ENCODE data around the gene DUOX2. TPM values are rescaled to one million over a fixed set of nuclear protein-coding genes. Genes with fewer than 3 reads are reported as not detected.

The DUOX2 gene
- total RNA-seq, 1 experiment from 2014 or later: 0.08 TPM

DNA sequence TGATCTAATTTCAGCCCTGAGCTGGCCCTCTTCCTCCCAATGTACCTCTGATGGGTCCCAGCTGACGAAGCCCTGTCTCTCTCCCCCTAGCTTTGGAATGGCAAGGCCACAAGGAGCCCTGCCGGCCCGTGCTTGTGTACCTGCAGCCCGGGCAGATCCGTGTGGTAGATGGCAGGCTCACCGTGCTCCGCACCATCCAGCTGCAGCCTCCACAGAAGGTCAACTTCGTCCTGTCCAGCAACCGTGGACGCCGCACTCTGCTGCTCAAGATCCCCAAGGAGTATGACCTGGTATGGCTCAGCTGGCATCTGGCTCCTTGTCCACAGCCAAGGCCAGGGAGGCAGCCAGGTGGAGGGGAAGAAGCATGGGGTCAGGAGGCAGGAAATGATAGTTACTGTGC, 30.0 kb upstream of the DUOX2 start:
- Histone ChIP-seq H3K27ac (ENCODE audit: low read length) (no peak overlapping the region), H3K4me1 (ENCODE audit: control insufficient read depth, insufficient read depth, low read length) (no peaks in the 10 kb centered on the region), H3K9me3 (ENCODE audit: control insufficient read depth, insufficient read depth, low read depth, low read length) (no peaks in the 10 kb centered on the region), H3K4me3 (ENCODE audit: low read depth in 2 of 2, low read length in 2 of 2) (no peak overlapping the region), H3K27me3 (ENCODE audit: control insufficient read depth, insufficient read depth, low read length) (no peaks in the 10 kb centered on the region), H3K36me3 (ENCODE audit: control insufficient read depth, insufficient read depth, low read length) (no peaks in the 10 kb centered on the region)
- no peak for ATAC-seq
- no TSS peak for BruUV-seq (replicated peaks)
- DNase-seq (ENCODE audit: low read depth, low spot score): no peak
- in situ Hi-C loops (cut with HindIII; ENCODE audit: low pct_unique_long_range_greater_than_20kb, low sequenced_read_pairs): no loop called here
- intact Hi-C loops (cut with micrococcal nuclease; ENCODE audit: unreplicated experiment): no loop called here
- no peak for TF ChIP-seq TCF7L2 (IDR thresholded peaks at IDR 0.05; ENCODE audit: low read depth, low read length)
- no peak for TF ChIP-seq SIN3A (IDR thresholded peaks at IDR 0.05; ENCODE audit: borderline replicate concordance, insufficient read depth, low read depth, low read length)
- TF ChIP-seq, protein P1, sequence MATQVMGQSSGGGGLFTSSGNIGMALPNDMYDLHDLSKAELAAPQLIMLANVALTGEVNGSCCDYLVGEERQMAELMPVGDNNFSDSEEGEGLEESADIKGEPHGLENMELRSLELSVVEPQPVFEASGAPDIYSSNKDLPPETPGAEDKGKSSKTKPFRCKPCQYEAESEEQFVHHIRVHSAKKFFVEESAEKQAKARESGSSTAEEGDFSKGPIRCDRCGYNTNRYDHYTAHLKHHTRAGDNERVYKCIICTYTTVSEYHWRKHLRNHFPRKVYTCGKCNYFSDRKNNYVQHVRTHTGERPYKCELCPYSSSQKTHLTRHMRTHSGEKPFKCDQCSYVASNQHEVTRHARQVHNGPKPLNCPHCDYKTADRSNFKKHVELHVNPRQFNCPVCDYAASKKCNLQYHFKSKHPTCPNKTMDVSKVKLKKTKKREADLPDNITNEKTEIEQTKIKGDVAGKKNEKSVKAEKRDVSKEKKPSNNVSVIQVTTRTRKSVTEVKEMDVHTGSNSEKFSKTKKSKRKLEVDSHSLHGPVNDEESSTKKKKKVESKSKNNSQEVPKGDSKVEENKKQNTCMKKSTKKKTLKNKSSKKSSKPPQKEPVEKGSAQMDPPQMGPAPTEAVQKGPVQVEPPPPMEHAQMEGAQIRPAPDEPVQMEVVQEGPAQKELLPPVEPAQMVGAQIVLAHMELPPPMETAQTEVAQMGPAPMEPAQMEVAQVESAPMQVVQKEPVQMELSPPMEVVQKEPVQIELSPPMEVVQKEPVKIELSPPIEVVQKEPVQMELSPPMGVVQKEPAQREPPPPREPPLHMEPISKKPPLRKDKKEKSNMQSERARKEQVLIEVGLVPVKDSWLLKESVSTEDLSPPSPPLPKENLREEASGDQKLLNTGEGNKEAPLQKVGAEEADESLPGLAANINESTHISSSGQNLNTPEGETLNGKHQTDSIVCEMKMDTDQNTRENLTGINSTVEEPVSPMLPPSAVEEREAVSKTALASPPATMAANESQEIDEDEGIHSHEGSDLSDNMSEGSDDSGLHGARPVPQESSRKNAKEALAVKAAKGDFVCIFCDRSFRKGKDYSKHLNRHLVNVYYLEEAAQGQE (IDR thresholded peaks at IDR 0.05; ENCODE audit: insufficient read depth in 1 of 2, low read depth in 2 of 2, low read length in 1 of 2): no peak
- TF ChIP-seq, protein P2, sequence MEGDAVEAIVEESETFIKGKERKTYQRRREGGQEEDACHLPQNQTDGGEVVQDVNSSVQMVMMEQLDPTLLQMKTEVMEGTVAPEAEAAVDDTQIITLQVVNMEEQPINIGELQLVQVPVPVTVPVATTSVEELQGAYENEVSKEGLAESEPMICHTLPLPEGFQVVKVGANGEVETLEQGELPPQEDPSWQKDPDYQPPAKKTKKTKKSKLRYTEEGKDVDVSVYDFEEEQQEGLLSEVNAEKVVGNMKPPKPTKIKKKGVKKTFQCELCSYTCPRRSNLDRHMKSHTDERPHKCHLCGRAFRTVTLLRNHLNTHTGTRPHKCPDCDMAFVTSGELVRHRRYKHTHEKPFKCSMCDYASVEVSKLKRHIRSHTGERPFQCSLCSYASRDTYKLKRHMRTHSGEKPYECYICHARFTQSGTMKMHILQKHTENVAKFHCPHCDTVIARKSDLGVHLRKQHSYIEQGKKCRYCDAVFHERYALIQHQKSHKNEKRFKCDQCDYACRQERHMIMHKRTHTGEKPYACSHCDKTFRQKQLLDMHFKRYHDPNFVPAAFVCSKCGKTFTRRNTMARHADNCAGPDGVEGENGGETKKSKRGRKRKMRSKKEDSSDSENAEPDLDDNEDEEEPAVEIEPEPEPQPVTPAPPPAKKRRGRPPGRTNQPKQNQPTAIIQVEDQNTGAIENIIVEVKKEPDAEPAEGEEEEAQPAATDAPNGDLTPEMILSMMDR (IDR thresholded peaks at IDR 0.05): no peak
- TF ChIP-seq POLR2AphosphoS5 (IDR thresholded peaks at IDR 0.05; ENCODE audit: low read depth, low read length): no peak
- ChIA-PET CTCF (interaction anchor here (1.1 kb wide), 1 partner anchor 26 kb away, joined by 3 read pairs; no protein-coding TSS in a partner anchor), POLR2A (no interaction called here)

DNA sequence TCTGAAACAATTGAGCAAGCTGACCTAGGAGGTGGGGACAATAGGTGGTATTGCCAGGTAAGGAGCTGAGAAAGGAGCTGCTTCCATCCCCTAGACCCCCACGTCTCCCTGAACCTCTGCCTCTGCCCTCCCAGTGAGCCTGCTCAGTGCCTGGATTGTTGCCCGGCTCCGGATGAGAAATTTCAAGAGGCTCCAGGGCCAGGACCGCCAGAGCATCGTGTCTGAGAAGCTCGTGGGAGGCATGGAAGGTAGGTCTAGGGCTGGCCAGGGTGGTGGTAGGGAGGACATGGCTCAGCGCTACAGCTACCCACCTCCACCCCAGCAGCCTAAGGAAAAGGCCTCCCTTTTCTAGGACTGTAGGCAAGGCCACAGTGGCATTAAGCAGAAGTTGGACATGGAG, 29.1 kb upstream of the DUOX2 start:
- intact Hi-C loops (cut with micrococcal nuclease; ENCODE audit: unreplicated experiment) (no loop called here), in situ Hi-C loops (cut with HindIII; ENCODE audit: low pct_unique_long_range_greater_than_20kb, low sequenced_read_pairs) (no loop called here)
- BruUV-seq (replicated peaks): no TSS peak
- DNase-seq (ENCODE audit: low read depth, low spot score) (no peak), ATAC-seq (no peak)
- POLR2A ChIA-PET: no interaction called here
- Histone ChIP-seq H3K4me1 (ENCODE audit: control insufficient read depth, insufficient read depth, low read length) (no peaks in the 10 kb centered on the region), H3K27me3 (ENCODE audit: control insufficient read depth, insufficient read depth, low read length) (no peaks in the 10 kb centered on the region), H3K4me3 (ENCODE audit: low read depth in 2 of 2, low read length in 2 of 2) (no peak overlapping the region), H3K36me3 (ENCODE audit: control insufficient read depth, insufficient read depth, low read length) (no peaks in the 10 kb centered on the region), H3K27ac (ENCODE audit: low read length) (no peak overlapping the region), H3K9me3 (ENCODE audit: control insufficient read depth, insufficient read depth, low read depth, low read length) (no peaks in the 10 kb centered on the region)
- TF ChIP-seq, protein P1 (IDR thresholded peaks at IDR 0.05; ENCODE audit: insufficient read depth in 1 of 2, low read depth in 2 of 2, low read length in 1 of 2): no peak
- TF ChIP-seq, protein P2 (IDR thresholded peaks at IDR 0.05): no peak
- TF ChIP-seq POLR2AphosphoS5 (IDR thresholded peaks at IDR 0.05; ENCODE audit: low read depth, low read length) (no peak), TCF7L2 (IDR thresholded peaks at IDR 0.05; ENCODE audit: low read depth, low read length) (no peak), SIN3A (IDR thresholded peaks at IDR 0.05; ENCODE audit: borderline replicate concordance, insufficient read depth, low read depth, low read length) (no peak)
- CTCF ChIA-PET: no interaction called here

Data from Panc1 (cell line).